Adrenal gland (tissue), 12 donors: Measurements from ENCODE around the gene COL4A5. TPM values are rescaled to one million over a fixed set of nuclear protein-coding genes. Genes with fewer than 3 reads are reported as not detected.

Source experiments
- DNase-seq, 7 donors: peaks; one replicate each; pipeline ENCODE4 v3.0.0-alpha.2; 2019 to 2020
- H3K27ac ChIP-seq, 5 donors: fragments of 200-600 bp; sonication (generic) in 4 of 5; 1 replicate in 3 of 5; 2 replicates in 2 of 5; pipeline versions ENCODE4 v1.5.1 to v1.8.0; 2016 to 2020; ENCODE audit warnings: mild to moderate bottlenecking in 1 of 5
- H3K27me3 ChIP-seq: fragments of 200-600 bp; 2 replicates; pipeline ENCODE4 v1.8.0; 2021
- H3K36me3 ChIP-seq, 2 donors: fragments of 200-600 bp; replicated peaks in 1 of 2; 1 replicate in 1 of 2; 2 replicates in 1 of 2; pipeline versions ENCODE4 v1.5.1 to v1.8.0; 2018 to 2022
- H3K4me1 ChIP-seq, 2 donors: fragments of 200-600 bp; replicated peaks in 1 of 2; 1 replicate in 1 of 2; 2 replicates in 1 of 2; pipeline versions ENCODE4 v1.5.1 to v1.8.0; 2018 to 2021
- H3K4me3 ChIP-seq, 4 donors: fragments of 200-600 bp; sonication (generic) in 3 of 4; one replicate each; pipeline ENCODE4 v1.5.1; 2016 to 2018
- H3K9me3 ChIP-seq, 3 donors: fragments of 200-600 bp; sonication (generic) in 1 of 3; replicated peaks in 1 of 3; 1 replicate in 2 of 3; 2 replicates in 1 of 3; pipeline versions ENCODE4 v1.5.1 to v1.8.0; 2016 to 2021
- POLR2A ChIP-seq, 2 donors: fragments of 450-650 bp; IDR thresholded peaks; one replicate each; pipeline ENCODE4 v1.6.1; 2017; ENCODE audit warnings: antibody characterized with exemption in 2 of 2, mild to moderate bottlenecking in 2 of 2, moderate library complexity in 1 of 2
- WGBS, 4 donors: extraction: QIAGEN DNeasy Blood & Tissue Kit in 2 of 4; methylation state at CpG; one replicate each; pipeline versions ENCODE4 v1.1.5 to v1.1.7; 2013 to 2017; 5-methylcytosine and 5-hydroxymethylcytosine counted together
- intact Hi-C, 2 donors: fragments of 100-400 bp; cut with DNase I; formaldehyde crosslinking; loops; one replicate each; pipeline versions ENCODE4 v1.14.1 to v1.15.0; 2022 to 2023
- polyA plus RNA-seq, 3 donors: library from polyadenylated mRNA; stranded (reverse); fragments of 200-250 nt in 2 of 3; fragments of 350-450 nt in 1 of 3; fragmentation: Illumina TruSeq in 1 of 3; extraction: RNeasy Lipid Tissue Mini Kit (QIAGEN cat#74804) in 1 of 3; gene quantifications; one replicate each; pipeline ENCODE4 v1.2.3, GENCODE V29; 2013 to 2014
- total RNA-seq, 9 donors: library from RNA; depleted of rRNA in 4 of 9; stranded (reverse); fragments of >200 nt in 4 of 9; fragments of 120-200 nt in 1 of 9; fragmentation: NEBNext Ultra II Directional in 1 of 9; extraction: Animal tissue kit (Norgen Biotek cat#: 25700) in 1 of 9; gene quantifications; one replicate each; pipeline versions ENCODE4 v1.1.0 to v1.2.4, GENCODE V29; 2013 to 2023
- TF ChIP-seq, protein P1 (sequence below), 6 experiments: fragments of 450-650 bp in 4 of 6; fragments of 200-600 bp in 2 of 6; sonication (generic) in 1 of 6; IDR thresholded peaks; 1 replicate in 5 of 6; 2 replicates in 1 of 6; pipeline versions ENCODE4 v1.5.1 to v1.8.0; 2016 to 2021; ENCODE audit warnings: antibody characterized with exemption in 6 of 6, mild to moderate bottlenecking in 2 of 6, moderate library complexity in 1 of 6
- donor health status: healthy with polysubstance abuse.
- donor health status: Bipolar disorder and iron deficiency.
- donor health status: DM: yes; HTN: yes; CAD: no.
- donor health status: DM: no; HTN: no; CAD: no.
- donor health status: DM: no; HTN: no; CAD: no.
- donor health status: DM: yes; HTN: yes; CAD: no.

The COL4A5 gene
- total and polyA plus RNA-seq, 12 donors, result 4.0 to 25.2 (median 12.6) TPM

DNA sequence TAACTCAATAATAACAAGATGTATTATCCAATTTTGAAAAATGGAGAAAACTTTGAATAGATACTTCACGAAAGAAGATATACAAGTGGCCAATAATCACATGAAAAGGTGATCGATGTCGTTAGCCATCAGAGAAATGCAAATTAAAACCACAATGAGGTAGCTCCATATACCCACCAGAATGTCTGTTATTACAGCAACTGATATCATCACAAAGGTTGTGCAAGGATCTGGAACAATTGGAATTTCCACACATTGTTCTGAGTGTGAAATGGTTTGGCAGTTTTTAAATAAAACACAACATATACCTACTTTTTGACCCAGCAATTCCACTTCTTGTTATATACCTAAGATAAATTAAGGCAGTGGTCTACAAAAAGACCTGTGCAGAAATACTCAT is 225.1 kb downstream of the COL4A5 start:
- no peak for DNase-seq

DNA sequence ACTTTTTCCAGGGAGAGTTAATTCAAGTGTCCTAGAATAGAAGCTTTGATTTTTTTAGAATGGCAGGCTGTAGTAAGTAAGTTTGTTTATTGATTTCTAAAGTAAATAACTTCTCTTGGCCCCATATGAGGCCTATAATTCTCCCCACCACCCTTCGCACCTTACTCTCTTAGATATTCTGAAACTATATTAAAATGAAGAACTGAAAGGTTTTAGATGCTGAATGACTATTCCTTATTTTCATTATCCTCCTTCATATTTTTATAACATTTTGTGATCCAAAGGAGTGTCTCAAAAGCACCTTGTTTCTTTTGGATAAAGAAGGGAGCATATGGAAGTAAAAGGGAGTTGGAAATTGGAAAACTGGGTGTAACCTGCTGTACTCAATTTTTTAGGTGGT is 226.5 kb downstream of the COL4A5 start:
- intact Hi-C loops, result no loop called here
- H3K4me1 ChIP-seq, result no peaks in the 10 kb centered on the region
- no peaks in the 10 kb centered on the region for H3K9me3 ChIP-seq
- H3K27me3 ChIP-seq, result no peaks in the 10 kb centered on the region
- TF ChIP-seq, protein P1, sequence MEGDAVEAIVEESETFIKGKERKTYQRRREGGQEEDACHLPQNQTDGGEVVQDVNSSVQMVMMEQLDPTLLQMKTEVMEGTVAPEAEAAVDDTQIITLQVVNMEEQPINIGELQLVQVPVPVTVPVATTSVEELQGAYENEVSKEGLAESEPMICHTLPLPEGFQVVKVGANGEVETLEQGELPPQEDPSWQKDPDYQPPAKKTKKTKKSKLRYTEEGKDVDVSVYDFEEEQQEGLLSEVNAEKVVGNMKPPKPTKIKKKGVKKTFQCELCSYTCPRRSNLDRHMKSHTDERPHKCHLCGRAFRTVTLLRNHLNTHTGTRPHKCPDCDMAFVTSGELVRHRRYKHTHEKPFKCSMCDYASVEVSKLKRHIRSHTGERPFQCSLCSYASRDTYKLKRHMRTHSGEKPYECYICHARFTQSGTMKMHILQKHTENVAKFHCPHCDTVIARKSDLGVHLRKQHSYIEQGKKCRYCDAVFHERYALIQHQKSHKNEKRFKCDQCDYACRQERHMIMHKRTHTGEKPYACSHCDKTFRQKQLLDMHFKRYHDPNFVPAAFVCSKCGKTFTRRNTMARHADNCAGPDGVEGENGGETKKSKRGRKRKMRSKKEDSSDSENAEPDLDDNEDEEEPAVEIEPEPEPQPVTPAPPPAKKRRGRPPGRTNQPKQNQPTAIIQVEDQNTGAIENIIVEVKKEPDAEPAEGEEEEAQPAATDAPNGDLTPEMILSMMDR (IDR thresholded peaks at IDR 0.05), result no peak
- TF ChIP-seq POLR2A (IDR thresholded peaks at IDR 0.05), result no peak
- no peaks in the 10 kb centered on the region for H3K36me3 ChIP-seq
- H3K4me3 ChIP-seq, result no peak overlapping the region
- WGBS, 4 donors, result 91 to 100% (median 96%) methylated on average over 1 of the region's 1 CpG
- no peak overlapping the region for H3K27ac ChIP-seq
- DNase-seq, result no peak

More for the DNA sequence above, 225.1 kb downstream of the COL4A5 start:
- Histone ChIP-seq H3K9me3 (no peaks in the 10 kb centered on the region), H3K36me3 (no peaks in the 10 kb centered on the region), H3K27ac (no peak overlapping the region), H3K27me3 (no peaks in the 10 kb centered on the region), H3K4me3 (no peak overlapping the region), H3K4me1 (no peaks in the 10 kb centered on the region)
- 79 to 97% (median 86%) methylated on average over 3 of the region's 3 CpGs for WGBS, 4 donors
- TF ChIP-seq, protein P1 (IDR thresholded peaks at IDR 0.05), result no peak
- TF ChIP-seq POLR2A (IDR thresholded peaks at IDR 0.05), result no peak
- intact Hi-C loops, result no loop called here

DNA sequence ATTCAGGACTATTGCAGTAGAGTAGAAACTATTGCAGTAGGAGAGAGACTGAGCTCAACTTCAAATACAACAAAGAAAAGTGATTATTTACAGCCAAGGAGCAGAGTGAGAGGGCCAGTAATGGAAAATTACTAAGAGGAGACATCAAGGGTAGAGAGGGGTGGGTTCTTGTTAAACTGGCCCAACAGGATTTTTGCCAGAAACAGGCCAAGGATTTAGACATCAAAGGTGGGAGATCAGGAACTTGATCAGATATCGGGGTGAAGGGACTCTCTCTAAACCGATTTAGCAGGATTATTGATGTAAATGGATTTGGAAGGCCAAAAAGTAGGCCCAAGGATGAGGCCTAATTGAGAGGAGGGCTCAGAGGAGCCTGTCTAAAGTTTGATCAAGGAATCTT is 231.9 kb downstream of the COL4A5 start:
- Histone ChIP-seq H3K27me3 (no peaks in the 10 kb centered on the region), H3K27ac (no peak overlapping the region), H3K4me1 (no peaks in the 10 kb centered on the region), H3K4me3 (no peak overlapping the region), H3K9me3 (no peaks in the 10 kb centered on the region), H3K36me3 (no peaks in the 10 kb centered on the region)
- no peak for DNase-seq
- TF ChIP-seq, protein P1 (IDR thresholded peaks at IDR 0.05), result no peak
- TF ChIP-seq POLR2A (IDR thresholded peaks at IDR 0.05), result no peak
- 66 to 88% (median 70%) methylated on average over 2 of the region's 2 CpGs for WGBS, 4 donors
- intact Hi-C loops, result no loop called here

DNA sequence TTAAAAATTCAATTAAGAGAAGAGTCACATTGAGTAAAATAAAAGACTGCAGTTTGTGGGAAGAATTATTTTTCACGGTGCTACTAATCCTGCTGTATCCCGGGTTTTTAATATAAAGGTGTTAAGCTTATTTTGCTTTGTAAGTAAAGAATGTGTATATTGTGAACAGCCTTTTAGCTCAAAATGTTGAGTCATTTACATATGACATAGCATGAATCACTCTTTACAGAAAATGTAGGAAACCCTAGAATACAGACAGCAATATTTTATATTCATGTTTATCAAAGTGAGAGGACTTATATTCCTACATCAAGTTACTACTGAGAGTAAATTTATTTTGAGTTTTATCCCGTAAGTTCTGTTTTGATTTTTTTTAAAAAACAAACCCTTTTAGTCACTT is 257.1 kb downstream of the COL4A5 start:
- intact Hi-C loops, result no loop called here
- no peaks in the 10 kb centered on the region for H3K27me3 ChIP-seq
- no peaks in the 10 kb centered on the region for H3K36me3 ChIP-seq
- no peak overlapping the region for H3K27ac ChIP-seq
- H3K4me3 ChIP-seq, result no peak overlapping the region
- H3K4me1 ChIP-seq, result no peaks in the 10 kb centered on the region
- WGBS, 4 donors, result 62 to 87% (median 80%) methylated on average over 3 of the region's 3 CpGs
- TF ChIP-seq, protein P1 (IDR thresholded peaks at IDR 0.05), result no peak
- TF ChIP-seq POLR2A (IDR thresholded peaks at IDR 0.05), result no peak
- no peaks in the 10 kb centered on the region for H3K9me3 ChIP-seq
- DNase-seq, result no peak
